A549 (cell line): Measurements from ENCODE around the gene CERK.

Source experiments
- BHLHE40 ChIP-seq: IDR thresholded peaks from 2 replicates; pipeline ENCODE4 v1.6.1; 2012; ENCODE audit warnings: low read depth, low read length, inconsistent platforms
- CBX8 ChIP-seq: fragments of 200-600 bp; sonication (generic); IDR thresholded peaks from 2 replicates; pipeline ENCODE4 v1.6.1; 2016
- CEBPB ChIP-seq, 2 experiments: fragments of >200 bp in 1 of 2; sonication (Bioruptor Twin) in 1 of 2; formaldehyde crosslinking in 1 of 2; IDR thresholded peaks; 2 replicates each; pipeline ENCODE4 v1.6.1; 2012 to 2016
- CTCF ChIP-seq: fragments of >200 bp; sonication (Bioruptor Twin); formaldehyde crosslinking; IDR thresholded peaks from 3 replicates; pipeline ENCODE4 v1.5.1; 2016
- JUNB ChIP-seq: fragments of >200 bp; sonication (Bioruptor Twin); formaldehyde crosslinking; IDR thresholded peaks from 2 replicates; pipeline ENCODE4 v1.6.1; 2016
- MAFK ChIP-seq: fragments of 450-650 bp; IDR thresholded peaks from 2 replicates; pipeline ENCODE4 v1.6.1; 2014; ENCODE audit not compliant: partially characterized antibody
- NR3C1 ChIP-seq: fragments of >200 bp; sonication (Bioruptor Twin); formaldehyde crosslinking; IDR thresholded peaks from 3 replicates; pipeline ENCODE4 v1.6.1; 2017
- PBX3 ChIP-seq: IDR thresholded peaks from 2 replicates; pipeline ENCODE4 v1.6.1; 2012
- POLR2A ChIP-seq: IDR thresholded peaks from 2 replicates; pipeline ENCODE4 v1.6.1; 2012; ENCODE audit warnings: mild to moderate bottlenecking, low read length
- POLR2AphosphoS2 ChIP-seq: conservative IDR thresholded peaks from 2 replicates; pipeline ENCODE4 v1.6.1; 2012; ENCODE audit warnings: low read length, improper control_type of control experiment, inconsistent platforms
- TP53 ChIP-seq: fragments of 250-450 bp; sonication (Bioruptor Pico); IDR thresholded peaks from 2 replicates; pipeline ENCODE4 v1.5.0; 2021; ENCODE audit warnings: mild to moderate bottlenecking, moderate library complexity
- ZFP36 ChIP-seq: fragments of 450-650 bp; IDR thresholded peaks from 2 replicates; pipeline ENCODE4 v1.6.1; 2014; ENCODE audit warnings: borderline replicate concordance; ENCODE audit not compliant: partially characterized antibody

GRCh38 chr22:46781291-46781690, 43.2 kb upstream of the CERK start:
- TF ChIP-seq BHLHE40 (no peak), CTCF (no peak), JUNB (no peak), CBX8 (no peak), ZFP36 (no peak), NR3C1 (no peak), PBX3 (no peak), MAFK (no peak), POLR2AphosphoS2 (no peak), CEBPB (IDR thresholded peaks at IDR 0.05) (no peak), POLR2A (no peak), TP53 (CRISPR knock-in tag) (no peak)
